Bronchial epithelial cell (primary cell): ENCODE data around the gene ZIC4. TPM values are rescaled to one million over a fixed set of nuclear protein-coding genes. Genes with fewer than 3 reads are reported as not detected.

Experiments
- DNase-seq: peaks from one replicate; pipeline ENCODE4 v3.0.0-alpha.2; 2010; ENCODE audit warnings: low read depth
- FAIRE-seq: peaks from 2 replicates; lab custom pipeline; 2011; peaks lifted over from hg19 to GRCh38; lab: Jason Lieb, UNC
- H3K27me3 ChIP-seq: 2 replicates; pipeline ENCODE4 v1.5.1; 2011; ENCODE audit warnings: low read length; ENCODE audit not compliant: control insufficient read depth, insufficient read depth
- H3K36me3 ChIP-seq: 2 replicates; pipeline ENCODE4 v1.5.1; 2011; ENCODE audit warnings: low read length; ENCODE audit not compliant: control insufficient read depth, insufficient read depth
- H3K4me3 ChIP-seq: 2 replicates; pipeline ENCODE4 v1.5.1; 2011; ENCODE audit warnings: mild to moderate bottlenecking, low read depth, low read length, control low read depth
- total RNA-seq: library from RNA; depleted of rRNA; stranded (reverse); fragments of >200 nt; gene quantifications from 2 replicates; pipeline ENCODE4 v1.2.1, GENCODE V29; 2014
- TF ChIP-seq, protein P1 (sequence below): IDR thresholded peaks from 2 replicates; pipeline ENCODE4 v1.5.1; 2011; ENCODE audit warnings: mild to moderate bottlenecking, moderate library complexity, low read length, control low read depth, inconsistent platforms; ENCODE audit not compliant: insufficient read depth, severe bottlenecking

ZIC4 gene
- total RNA-seq, 1 donor from 2014 or later = not detected

GRCh38 chr3:147397155-147397874, 9.0 kb downstream of the ZIC4 start:
- TF ChIP-seq, protein P1, sequence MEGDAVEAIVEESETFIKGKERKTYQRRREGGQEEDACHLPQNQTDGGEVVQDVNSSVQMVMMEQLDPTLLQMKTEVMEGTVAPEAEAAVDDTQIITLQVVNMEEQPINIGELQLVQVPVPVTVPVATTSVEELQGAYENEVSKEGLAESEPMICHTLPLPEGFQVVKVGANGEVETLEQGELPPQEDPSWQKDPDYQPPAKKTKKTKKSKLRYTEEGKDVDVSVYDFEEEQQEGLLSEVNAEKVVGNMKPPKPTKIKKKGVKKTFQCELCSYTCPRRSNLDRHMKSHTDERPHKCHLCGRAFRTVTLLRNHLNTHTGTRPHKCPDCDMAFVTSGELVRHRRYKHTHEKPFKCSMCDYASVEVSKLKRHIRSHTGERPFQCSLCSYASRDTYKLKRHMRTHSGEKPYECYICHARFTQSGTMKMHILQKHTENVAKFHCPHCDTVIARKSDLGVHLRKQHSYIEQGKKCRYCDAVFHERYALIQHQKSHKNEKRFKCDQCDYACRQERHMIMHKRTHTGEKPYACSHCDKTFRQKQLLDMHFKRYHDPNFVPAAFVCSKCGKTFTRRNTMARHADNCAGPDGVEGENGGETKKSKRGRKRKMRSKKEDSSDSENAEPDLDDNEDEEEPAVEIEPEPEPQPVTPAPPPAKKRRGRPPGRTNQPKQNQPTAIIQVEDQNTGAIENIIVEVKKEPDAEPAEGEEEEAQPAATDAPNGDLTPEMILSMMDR = no peak
- Histone ChIP-seq H3K27me3 (peaks cover 51% of the 10 kb centered on the region), H3K4me3 (no peak overlapping the region), H3K36me3 (no peaks in the 10 kb centered on the region)
- DNase-seq = no peak
- FAIRE-seq = no peak

- no peak for DNase-seq
- H3K27me3 ChIP-seq = peaks cover 56% of the 10 kb centered on the region
- H3K4me3 ChIP-seq = no peak overlapping the region
- FAIRE-seq = no peak
- no peaks in the 10 kb centered on the region for H3K36me3 ChIP-seq
- TF ChIP-seq, protein P1 = no peak
Measured at GRCh38 chr3:147396712-147397046, 9.7 kb downstream of the ZIC4 start.

DNA sequence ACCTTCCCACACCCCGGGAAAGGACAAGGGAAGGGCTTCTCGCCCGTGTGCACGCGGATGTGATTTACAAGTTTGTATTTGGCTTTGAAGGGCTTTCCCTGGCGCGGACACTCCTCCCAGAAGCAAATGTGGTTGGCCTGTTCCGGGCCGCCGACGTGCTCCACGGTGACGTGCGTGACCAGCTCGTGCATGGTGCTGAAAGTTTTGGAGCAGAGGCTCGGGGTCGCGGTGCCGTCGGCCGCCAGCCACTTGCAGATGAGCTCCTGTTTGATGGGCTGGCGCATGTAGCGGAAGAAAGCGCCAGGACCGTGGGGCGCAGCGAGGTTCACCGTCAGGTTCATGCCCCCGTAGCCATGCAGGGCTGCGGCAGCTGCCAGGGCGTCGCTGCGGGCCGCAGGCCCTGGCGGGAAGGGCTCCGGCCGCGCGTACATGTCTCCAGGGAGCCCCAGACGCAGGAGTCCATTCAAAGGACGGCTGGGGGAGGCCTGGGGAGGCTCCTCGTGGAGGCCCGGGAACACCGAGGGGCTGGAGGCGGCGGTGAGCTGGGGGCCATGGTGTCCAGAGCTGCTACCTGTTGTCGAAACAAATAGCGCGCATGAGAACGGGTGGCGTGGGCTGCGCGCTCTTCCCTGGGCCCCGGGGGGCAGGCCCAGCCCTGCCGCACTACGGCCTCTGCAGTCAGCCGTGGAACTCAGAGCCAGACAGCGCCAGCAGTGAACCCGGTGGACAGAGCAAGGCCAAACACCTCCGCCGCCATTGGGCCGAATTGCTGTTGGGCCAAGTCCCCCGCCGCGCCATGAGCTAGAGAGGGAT, 10.2 kb downstream of the ZIC4 start:
- Histone ChIP-seq H3K36me3 (no peaks in the 10 kb centered on the region), H3K4me3 (no peak overlapping the region), H3K27me3 (peaks cover 57% of the 10 kb centered on the region)
- TF ChIP-seq, protein P1 = no peak
- DNase-seq (no peak), FAIRE-seq (no peak)

DNA sequence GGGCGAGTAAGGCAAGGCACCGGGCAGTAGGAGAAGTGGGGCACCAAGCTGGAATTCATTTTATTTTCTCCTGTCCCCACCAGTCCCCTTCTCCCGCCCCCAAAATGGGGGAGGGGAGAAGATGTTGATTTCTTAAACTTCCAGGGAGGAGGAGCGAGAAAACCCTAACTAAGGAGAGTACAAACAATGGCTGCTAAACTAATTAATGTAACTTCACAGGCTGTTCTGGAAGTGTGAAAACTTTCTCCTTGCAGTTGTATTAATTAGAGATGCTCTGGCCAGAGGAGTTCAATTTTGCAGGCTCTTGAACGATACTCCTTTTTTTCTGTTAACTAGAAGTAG, 11.5 kb downstream of the ZIC4 start:
- DNase-seq (no peak), FAIRE-seq (no peak)
- no peak overlapping the region for H3K4me3 ChIP-seq
- TF ChIP-seq, protein P1 = no peak
- H3K27me3 ChIP-seq = peaks cover 60% of the 10 kb centered on the region
- H3K36me3 ChIP-seq = no peaks in the 10 kb centered on the region

DNA sequence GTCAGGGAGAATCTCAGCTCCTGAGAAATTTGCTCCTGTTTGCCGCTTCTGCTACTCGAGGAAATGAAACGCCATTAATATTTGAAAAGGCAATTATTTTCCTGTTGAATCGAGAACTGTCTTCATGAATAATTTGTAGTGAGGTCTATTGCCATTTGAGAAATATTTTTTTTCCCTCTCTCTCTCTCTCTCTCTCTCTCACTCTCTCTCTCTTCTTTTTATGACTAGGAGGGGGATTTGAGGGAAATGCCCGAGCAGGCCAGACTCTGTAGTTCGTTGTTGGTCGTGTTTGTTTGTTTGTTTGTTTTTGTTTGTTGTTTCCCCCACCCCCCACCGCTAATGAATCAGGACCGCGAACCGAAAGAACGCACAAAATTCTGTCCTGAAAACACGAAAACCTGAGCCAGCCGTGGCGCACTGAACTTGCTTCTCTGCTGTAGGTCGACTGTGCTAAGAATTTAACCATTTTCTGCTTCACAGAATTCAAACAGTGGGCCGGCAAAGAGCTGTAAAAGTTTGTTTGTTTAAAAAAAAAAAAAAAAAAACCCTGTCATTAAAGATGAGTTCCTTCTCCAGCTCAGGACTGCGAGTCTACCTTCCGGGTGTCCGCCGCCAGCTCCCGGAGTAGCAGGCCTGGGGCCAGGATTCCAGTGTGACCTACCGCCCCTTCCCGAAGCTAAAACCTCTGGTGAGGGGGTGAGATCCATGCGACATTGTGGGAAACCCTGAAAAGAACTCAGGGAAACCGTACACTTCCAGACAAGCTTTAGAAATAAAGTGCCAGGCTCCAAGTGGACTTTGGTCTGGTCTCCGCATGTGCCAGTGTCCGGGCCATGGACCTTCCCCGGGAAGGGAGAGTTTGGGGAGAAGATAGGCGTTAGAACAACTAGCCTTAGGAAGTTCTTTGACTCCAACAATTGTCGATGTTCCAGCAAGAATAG, 12.1 kb downstream of the ZIC4 start:
- no peak overlapping the region for H3K4me3 ChIP-seq
- no peaks in the 10 kb centered on the region for H3K36me3 ChIP-seq
- DNase-seq (no peak), FAIRE-seq (no peak)
- peaks cover 60% of the 10 kb centered on the region for H3K27me3 ChIP-seq
- TF ChIP-seq, protein P1 = no peak
